Suprapubic skin (tissue), 3 donors: ENCODE results near the gene SLX4.

Experiments used
- CTCF ChIP-seq, 2 donors: fragments of 200-600 bp in 1 of 2; fragments of 450-650 bp in 1 of 2; sonication (generic) in 1 of 2; IDR thresholded peaks; one replicate each; pipeline ENCODE4 v1.5.1; 2016 to 2019; ENCODE audit warnings: antibody characterized with exemption in 2 of 2, mild to moderate bottlenecking in 1 of 2, moderate library complexity in 1 of 2
- EP300 ChIP-seq: sonication (generic); formaldehyde crosslinking; IDR thresholded peaks from one replicate; pipeline ENCODE4 v1.6.1; 2017; ENCODE audit warnings: antibody characterized with exemption
- POLR2A ChIP-seq, 2 donors: fragments of 450-650 bp; IDR thresholded peaks; one replicate each; pipeline ENCODE4 v1.6.1; 2017; ENCODE audit warnings: antibody characterized with exemption in 2 of 2, mild to moderate bottlenecking in 2 of 2, moderate library complexity in 2 of 2

DNA sequence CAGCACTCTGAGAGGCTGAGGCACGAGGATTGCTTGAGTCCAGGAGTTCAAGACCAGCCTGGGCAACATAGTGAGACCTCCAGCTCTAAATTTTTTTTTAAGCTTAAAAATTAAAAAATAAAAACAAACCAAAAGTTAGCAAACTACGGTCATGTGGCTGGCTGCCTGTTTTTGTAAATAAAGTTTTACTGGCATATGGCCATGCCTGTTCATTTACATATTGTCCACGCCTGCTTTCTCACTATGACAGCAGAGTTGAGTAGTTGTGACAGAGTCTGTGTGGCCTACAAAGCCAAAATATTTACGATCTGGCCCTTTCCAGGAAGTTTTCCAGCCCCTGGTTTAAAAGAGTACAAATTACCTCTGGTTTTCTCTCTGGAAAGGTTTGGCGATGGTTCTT is 3.3 kb downstream of the SLX4 start:
- no peak for TF ChIP-seq POLR2A (IDR thresholded peaks at IDR 0.05)
- no peak for TF ChIP-seq CTCF (IDR thresholded peaks at IDR 0.05)
- TF ChIP-seq EP300, result no peak
